HG03196 (cell line): Measurements from ENCODE around the gene EIF2S1.

Experiments used
- ATAC-seq: cut with Tn5 transposase; IDR thresholded peaks from one replicate; pipeline ENCODE4 v1.9.1; 2021; ENCODE audit not compliant: unreplicated experiment

The EIF2S1 gene

GRCh38 chr14:67432050-67432564 lies 72.0 kb downstream of the EIF2S1 start:
- no peak for ATAC-seq

GRCh38 chr14:67435603-67436002 lies 75.5 kb downstream of the EIF2S1 start:
- no peak for ATAC-seq
